Activated T-cell treated with anti-CD3 and anti-CD28 coated beads, Interleukin-2, amount 50 U/mL, for 4 hours (primary cell): ENCODE data around the gene LMO3. TPM values are rescaled to one million over a fixed set of nuclear protein-coding genes. Genes with fewer than 3 reads are reported as not detected.
"Not testable (repeated sequence)": the region's sequence is repeated elsewhere in the genome, so short reads cannot be mapped to it uniquely, and the experiment has no call there.

Source experiments
- ATAC-seq, 2 donors: fragments of 200-7000 bp; cut with Tn5 transposase; one replicate each; pipeline ENCODE4 v1.10.0; 2021
- DNase-seq: peaks from one replicate; pipeline ENCODE4 v3.0.0-alpha.2; 2020
- H3K27me3 Mint-ChIP-seq: one replicate; pipeline ENCODE4 v1.8.0; 2021; ENCODE audit warnings: low read depth, mixed read lengths
- H3K36me3 Mint-ChIP-seq: one replicate; pipeline ENCODE4 v1.8.0; 2022; ENCODE audit warnings: mixed read lengths; ENCODE audit not compliant: insufficient read depth
- H3K4me1 Mint-ChIP-seq: one replicate; pipeline ENCODE4 v1.8.0; 2021; ENCODE audit warnings: low read depth, mixed read lengths
- H3K4me3 Mint-ChIP-seq: one replicate; pipeline ENCODE4 v1.8.0; 2021; ENCODE audit warnings: mild to moderate bottlenecking, moderate library complexity, mixed read lengths
- H3K9me3 Mint-ChIP-seq: one replicate; pipeline ENCODE4 v1.8.0; 2021; ENCODE audit warnings: mixed read lengths
- total RNA-seq, 3 donors: library from RNA; stranded (reverse); gene quantifications; one replicate each; pipeline ENCODE4 v1.2.1, GENCODE V29; 2021

LMO3 gene
- total RNA-seq, 3 donors from 2014 or later: 0.20 TPM; not detected in 2

GRCh38 chr12:16552301-16552700, 53.7 kb downstream of the LMO3 start:
- no peak overlapping the region for H3K4me3 Mint-ChIP-seq
- ATAC-seq: no peak
- H3K36me3 Mint-ChIP-seq: no peaks in the 10 kb centered on the region
- no peaks in the 10 kb centered on the region for H3K27me3 Mint-ChIP-seq
- H3K4me1 Mint-ChIP-seq: no peaks in the 10 kb centered on the region
- no peak for DNase-seq
- peaks cover 3% of the 10 kb centered on the region for H3K9me3 Mint-ChIP-seq

GRCh38 chr12:16545836-16546235, 60.1 kb downstream of the LMO3 start:
- no peak for ATAC-seq
- Mint-ChIP-seq H3K27me3 (no peaks in the 10 kb centered on the region), H3K4me1 (no peaks in the 10 kb centered on the region), H3K36me3 (no peaks in the 10 kb centered on the region), H3K4me3 (no peak overlapping the region), H3K9me3 (peaks cover 9% of the 10 kb centered on the region)
- no peak for DNase-seq

- H3K27me3 Mint-ChIP-seq: no peaks in the 10 kb centered on the region
- no peaks in the 10 kb centered on the region for H3K4me1 Mint-ChIP-seq
- no peak overlapping the region for H3K4me3 Mint-ChIP-seq
- no peaks in the 10 kb centered on the region for H3K36me3 Mint-ChIP-seq
- ATAC-seq (no peak), DNase-seq (no peak)
- peaks cover 17% of the 10 kb centered on the region for H3K9me3 Mint-ChIP-seq
These were observed 63.4 kb downstream of the LMO3 start for GRCh38 chr12:16542586-16542985.

- not testable (repeated sequence) for H3K4me1 Mint-ChIP-seq, ATAC-seq, DNase-seq, H3K27me3 Mint-ChIP-seq, H3K36me3 Mint-ChIP-seq, H3K4me3 Mint-ChIP-seq
- H3K9me3 Mint-ChIP-seq: peaks cover 25% of the 10 kb centered on the region
These were observed 68.3 kb downstream of the LMO3 start for GRCh38 chr12:16537652-16538051.

GRCh38 chr12:16531621-16532020, 74.3 kb downstream of the LMO3 start:
- Mint-ChIP-seq H3K9me3 (peaks cover 8% of the 10 kb centered on the region), H3K4me1 (no peaks in the 10 kb centered on the region), H3K36me3 (no peaks in the 10 kb centered on the region), H3K4me3 (no peak overlapping the region), H3K27me3 (no peaks in the 10 kb centered on the region)
- DNase-seq (no peak), ATAC-seq (no peak)

GRCh38 chr12:16530268-16530850, 75.6 kb downstream of the LMO3 start:
- H3K9me3 Mint-ChIP-seq: peaks cover 5% of the 10 kb centered on the region
- no peak for DNase-seq
- H3K27me3 Mint-ChIP-seq: no peaks in the 10 kb centered on the region
- no peak for ATAC-seq
- H3K4me1 Mint-ChIP-seq: no peaks in the 10 kb centered on the region
- no peaks in the 10 kb centered on the region for H3K36me3 Mint-ChIP-seq
- no peak overlapping the region for H3K4me3 Mint-ChIP-seq

- Mint-ChIP-seq H3K4me3 (no peak overlapping the region), H3K36me3 (no peaks in the 10 kb centered on the region), H3K4me1 (no peaks in the 10 kb centered on the region), H3K27me3 (no peaks in the 10 kb centered on the region), H3K9me3 (peaks cover 7% of the 10 kb centered on the region)
- DNase-seq (no peak), ATAC-seq (no peak)
These were observed 79.3 kb downstream of the LMO3 start for GRCh38 chr12:16526693-16527092.

GRCh38 chr12:16524378-16524777, 81.6 kb downstream of the LMO3 start:
- no peak for DNase-seq
- Mint-ChIP-seq H3K27me3 (no peaks in the 10 kb centered on the region), H3K9me3 (peaks cover 11% of the 10 kb centered on the region), H3K4me3 (no peak overlapping the region), H3K4me1 (no peaks in the 10 kb centered on the region), H3K36me3 (no peaks in the 10 kb centered on the region)
- no peak for ATAC-seq

GRCh38 chr12:16523951-16524331, 82.0 kb downstream of the LMO3 start:
- H3K27me3 Mint-ChIP-seq: no peaks in the 10 kb centered on the region
- no peaks in the 10 kb centered on the region for H3K36me3 Mint-ChIP-seq
- no peak overlapping the region for H3K4me3 Mint-ChIP-seq
- no peaks in the 10 kb centered on the region for H3K4me1 Mint-ChIP-seq
- no peak for DNase-seq
- H3K9me3 Mint-ChIP-seq: peaks cover 11% of the 10 kb centered on the region
- ATAC-seq: no peak

- Mint-ChIP-seq H3K9me3 (peaks cover 11% of the 10 kb centered on the region), H3K27me3 (no peaks in the 10 kb centered on the region), H3K36me3 (no peaks in the 10 kb centered on the region), H3K4me1 (no peaks in the 10 kb centered on the region), H3K4me3 (no peak overlapping the region)
- no peak for ATAC-seq
- no peak for DNase-seq
These were observed 82.5 kb downstream of the LMO3 start for GRCh38 chr12:16523284-16523950.

GRCh38 chr12:16520328-16520727, 85.6 kb downstream of the LMO3 start:
- Mint-ChIP-seq H3K9me3 (peaks cover 11% of the 10 kb centered on the region), H3K36me3 (no peaks in the 10 kb centered on the region), H3K4me3 (no peak overlapping the region), H3K4me1 (no peaks in the 10 kb centered on the region), H3K27me3 (no peaks in the 10 kb centered on the region)
- ATAC-seq: no peak
- no peak for DNase-seq

GRCh38 chr12:16515666-16516065, 90.3 kb downstream of the LMO3 start:
- DNase-seq (no peak), ATAC-seq (no peak)

GRCh38 chr12:16513231-16513630, 92.7 kb downstream of the LMO3 start:
- Mint-ChIP-seq H3K36me3 (no peaks in the 10 kb centered on the region), H3K9me3 (peaks cover 6% of the 10 kb centered on the region), H3K4me1 (no peaks in the 10 kb centered on the region), H3K27me3 (no peaks in the 10 kb centered on the region), H3K4me3 (no peak overlapping the region)
- ATAC-seq (no peak), DNase-seq (no peak)

More at GRCh38 chr12:16515666-16516065, 90.3 kb downstream of the LMO3 start:
- Mint-ChIP-seq H3K36me3 (no peaks in the 10 kb centered on the region), H3K9me3 (peaks cover 9% of the 10 kb centered on the region), H3K27me3 (no peaks in the 10 kb centered on the region), H3K4me3 (no peak overlapping the region), H3K4me1 (no peaks in the 10 kb centered on the region)

- Mint-ChIP-seq H3K4me1 (no peaks in the 10 kb centered on the region), H3K36me3 (no peaks in the 10 kb centered on the region), H3K4me3 (no peak overlapping the region), H3K27me3 (no peaks in the 10 kb centered on the region), H3K9me3 (peaks cover 6% of the 10 kb centered on the region)
- DNase-seq: no peak
- ATAC-seq: no peak
These were observed 96.6 kb downstream of the LMO3 start for GRCh38 chr12:16509411-16509810.

- no peak for ATAC-seq
- Mint-ChIP-seq H3K4me3 (no peak overlapping the region), H3K4me1 (no peaks in the 10 kb centered on the region)
These were observed 99.6 kb downstream of the LMO3 start for GRCh38 chr12:16506394-16506793.

More at GRCh38 chr12:16506394-16506793, 99.6 kb downstream of the LMO3 start:
- no peaks in the 10 kb centered on the region for H3K27me3 Mint-ChIP-seq
- DNase-seq: no peak
- H3K36me3 Mint-ChIP-seq: no peaks in the 10 kb centered on the region
- peaks cover 5% of the 10 kb centered on the region for H3K9me3 Mint-ChIP-seq
